ENCODE results near the gene ADGRL2. TPM values are rescaled to one million over a fixed set of nuclear protein-coding genes. Genes with fewer than 3 reads are reported as not detected.

The ADGRL2 gene
- total and polyA plus RNA-seq, 9 of the 15 experiments (the other 6 are each of a cell fraction or from before 2014, with no cell fraction given), result 0.03 to 0.15 (median 0.13) TPM; not detected in 6

DNA sequence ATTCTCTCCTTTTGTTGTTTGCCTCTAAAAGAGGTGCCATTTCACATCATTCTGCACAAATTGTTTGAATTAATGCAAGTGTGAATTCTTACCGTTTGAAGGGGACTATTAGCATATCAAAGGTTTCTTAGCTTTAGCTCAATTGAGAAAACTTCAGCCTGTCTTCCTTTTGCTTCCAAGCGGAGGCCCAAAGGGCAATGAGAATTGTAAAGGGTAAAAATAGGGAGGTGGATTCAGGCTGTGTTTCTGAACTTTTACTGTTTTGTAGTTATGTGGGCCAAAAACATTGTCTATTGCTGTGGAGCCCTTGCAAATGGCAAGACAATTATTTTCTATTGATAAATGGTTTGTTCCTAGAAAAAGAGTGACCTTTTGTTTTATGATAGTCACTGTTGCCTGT lies 3.6 kb downstream of the ADGRL2 start:
- Histone ChIP-seq H2AFZ (ENCODE audit: low read depth, low read length) (no peak overlapping the region), H3K9ac (ENCODE audit: insufficient read depth in 1 of 2, low read depth in 2 of 2, low read length in 2 of 2) (no peak overlapping the region), H3K4me3 (no peak overlapping the region), H3K4me1 (replicated peaks in 1 of 2; ENCODE audit: control insufficient read depth in 2 of 2, insufficient read depth in 2 of 2, low read length in 2 of 2) (no peaks in the 10 kb centered on the region), H3K27me3 (ENCODE audit: control insufficient read depth in 2 of 2, insufficient read depth in 2 of 2, low read length in 2 of 2) (no peaks in the 10 kb centered on the region), H3K36me3 (ENCODE audit: control insufficient read depth, insufficient read depth, low read length) (no peaks in the 10 kb centered on the region), H4K20me1 (replicated peaks; ENCODE audit: control insufficient read depth, insufficient read depth, low read length) (no peaks in the 10 kb centered on the region), H3K9me1 (ENCODE audit: control insufficient read depth, insufficient read depth, low read length) (no peaks in the 10 kb centered on the region), H3K79me2 (ENCODE audit: control insufficient read depth, insufficient read depth, low read length) (no peaks in the 10 kb centered on the region), H3K9me3 (replicated peaks; ENCODE audit: control insufficient read depth, insufficient read depth, low read depth, low read length) (no peaks in the 10 kb centered on the region), H3K4me2 (ENCODE audit: insufficient read depth, low read length) (no peak overlapping the region), H3K27ac (ENCODE audit: extremely low read depth, low read depth, low read length) (no peak overlapping the region)
- ATAC-seq, result no peak
- ChIA-PET POLR2A (no interaction called here), CTCF (ENCODE audit: low intra/inter-chr PET ratio) (no interaction called here)
- FAIRE-seq, result no peak
- in situ Hi-C loops (cut with MboI) (no loop called here), intact Hi-C loops (cut with micrococcal nuclease) (no loop called here)
- no peak for DNase-seq (ENCODE audit: extremely low read depth in 1 of 4, low spot score in 3 of 4)
- no TSS peak for BruUV-seq (replicated peaks)
- TF ChIP-seq FOXM1 (IDR thresholded peaks at IDR 0.05; ENCODE audit: low read depth), result no peak
- no peak for TF ChIP-seq FOXM1 (CRISPR knock-in tag; IDR thresholded peaks at IDR 0.05; ENCODE audit: low read depth)
- no peak for TF ChIP-seq KAT8 (IDR thresholded peaks at IDR 0.05; ENCODE audit: low read depth)
- TF ChIP-seq GABPB1 (CRISPR knock-in tag; IDR thresholded peaks at IDR 0.05), result no peak
- no peak for TF ChIP-seq TCF7 (IDR thresholded peaks at IDR 0.05; ENCODE audit: borderline replicate concordance)
- no peak for TF ChIP-seq ELF1 (tag; IDR thresholded peaks at IDR 0.05)
- TF ChIP-seq, protein P1, sequence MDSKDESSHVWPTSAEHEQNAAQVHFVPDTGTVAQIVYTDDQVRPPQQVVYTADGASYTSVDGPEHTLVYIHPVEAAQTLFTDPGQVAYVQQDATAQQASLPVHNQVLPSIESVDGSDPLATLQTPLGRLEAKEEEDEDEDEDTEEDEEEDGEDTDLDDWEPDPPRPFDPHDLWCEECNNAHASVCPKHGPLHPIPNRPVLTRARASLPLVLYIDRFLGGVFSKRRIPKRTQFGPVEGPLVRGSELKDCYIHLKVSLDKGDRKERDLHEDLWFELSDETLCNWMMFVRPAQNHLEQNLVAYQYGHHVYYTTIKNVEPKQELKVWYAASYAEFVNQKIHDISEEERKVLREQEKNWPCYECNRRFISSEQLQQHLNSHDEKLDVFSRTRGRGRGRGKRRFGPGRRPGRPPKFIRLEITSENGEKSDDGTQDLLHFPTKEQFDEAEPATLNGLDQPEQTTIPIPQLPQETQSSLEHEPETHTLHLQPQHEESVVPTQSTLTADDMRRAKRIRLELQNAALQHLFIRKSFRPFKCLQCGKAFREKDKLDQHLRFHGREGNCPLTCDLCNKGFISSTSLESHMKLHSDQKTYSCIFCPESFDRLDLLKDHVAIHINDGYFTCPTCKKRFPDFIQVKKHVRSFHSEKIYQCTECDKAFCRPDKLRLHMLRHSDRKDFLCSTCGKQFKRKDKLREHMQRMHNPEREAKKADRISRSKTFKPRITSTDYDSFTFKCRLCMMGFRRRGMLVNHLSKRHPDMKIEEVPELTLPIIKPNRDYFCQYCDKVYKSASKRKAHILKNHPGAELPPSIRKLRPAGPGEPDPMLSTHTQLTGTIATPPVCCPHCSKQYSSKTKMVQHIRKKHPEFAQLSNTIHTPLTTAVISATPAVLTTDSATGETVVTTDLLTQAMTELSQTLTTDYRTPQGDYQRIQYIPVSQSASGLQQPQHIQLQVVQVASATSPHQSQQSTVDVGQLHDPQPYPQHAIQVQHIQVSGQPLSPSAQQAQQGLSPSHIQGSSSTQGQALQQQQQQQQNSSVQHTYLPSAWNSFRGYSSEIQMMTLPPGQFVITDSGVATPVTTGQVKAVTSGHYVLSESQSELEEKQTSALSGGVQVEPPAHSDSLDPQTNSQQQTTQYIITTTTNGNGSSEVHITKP (IDR thresholded peaks at IDR 0.05; ENCODE audit: partially characterized antibody), result no peak
- TF ChIP-seq SMARCA4 (IDR thresholded peaks at IDR 0.05), result no peak
- TF ChIP-seq, protein P2, sequence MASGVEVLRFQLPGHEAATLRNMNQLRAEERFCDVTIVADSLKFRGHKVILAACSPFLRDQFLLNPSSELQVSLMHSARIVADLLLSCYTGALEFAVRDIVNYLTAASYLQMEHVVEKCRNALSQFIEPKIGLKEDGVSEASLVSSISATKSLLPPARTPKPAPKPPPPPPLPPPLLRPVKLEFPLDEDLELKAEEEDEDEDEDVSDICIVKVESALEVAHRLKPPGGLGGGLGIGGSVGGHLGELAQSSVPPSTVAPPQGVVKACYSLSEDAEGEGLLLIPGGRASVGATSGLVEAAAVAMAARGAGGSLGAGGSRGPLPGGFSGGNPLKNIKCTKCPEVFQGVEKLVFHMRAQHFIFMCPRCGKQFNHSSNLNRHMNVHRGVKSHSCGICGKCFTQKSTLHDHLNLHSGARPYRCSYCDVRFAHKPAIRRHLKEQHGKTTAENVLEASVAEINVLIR (CRISPR knock-in tag; IDR thresholded peaks at IDR 0.05), result no peak
- no peak for TF ChIP-seq ZNF589 (CRISPR knock-in tag; IDR thresholded peaks at IDR 0.05; ENCODE audit: low read depth)
- TF ChIP-seq ZNF184 (CRISPR knock-in tag; IDR thresholded peaks at IDR 0.05), result no peak
- TF ChIP-seq, protein P3, sequence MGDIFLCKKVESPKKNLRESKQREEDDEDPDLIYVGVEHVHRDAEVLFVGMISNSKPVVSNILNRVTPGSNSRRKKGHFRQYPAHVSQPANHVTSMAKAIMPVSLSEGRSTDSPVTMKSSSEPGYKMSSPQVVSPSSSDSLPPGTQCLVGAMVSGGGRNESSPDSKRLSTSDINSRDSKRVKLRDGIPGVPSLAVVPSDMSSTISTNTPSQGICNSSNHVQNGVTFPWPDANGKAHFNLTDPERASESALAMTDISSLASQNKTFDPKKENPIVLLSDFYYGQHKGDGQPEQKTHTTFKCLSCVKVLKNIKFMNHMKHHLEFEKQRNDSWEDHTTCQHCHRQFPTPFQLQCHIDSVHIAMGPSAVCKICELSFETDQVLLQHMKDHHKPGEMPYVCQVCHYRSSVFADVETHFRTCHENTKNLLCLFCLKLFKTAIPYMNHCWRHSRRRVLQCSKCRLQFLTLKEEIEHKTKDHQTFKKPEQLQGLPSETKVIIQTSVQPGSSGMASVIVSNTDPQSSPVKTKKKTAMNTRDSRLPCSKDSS (IDR thresholded peaks at IDR 0.05; ENCODE audit: low read depth, partially characterized antibody), result no peak
- TF ChIP-seq MED1 (CRISPR knock-in tag; IDR thresholded peaks at IDR 0.05; ENCODE audit: borderline replicate concordance), result no peak
- no peak for TF ChIP-seq KDM5B (IDR thresholded peaks at IDR 0.05; ENCODE audit: insufficient replicate concordance, low read depth, low read length)
- TF ChIP-seq HMG20B (CRISPR knock-in tag; IDR thresholded peaks at IDR 0.05), result no peak
- TF ChIP-seq CCNT2 (IDR thresholded peaks at IDR 0.05; ENCODE audit: borderline replicate concordance, extremely low read depth, insufficient read length, low read depth, low read length), result no peak
- no peak for TF ChIP-seq ZNF444 (CRISPR knock-in tag; IDR thresholded peaks at IDR 0.05)
- TF ChIP-seq ZSCAN32 (CRISPR knock-in tag; IDR thresholded peaks at IDR 0.05), result no peak
- TF ChIP-seq MXI1 (IDR thresholded peaks at IDR 0.05; ENCODE audit: low read depth, low read length), result no peak
- WGBS (ENCODE audit: insufficient coverage, low coverage, missing lambda C conversion rate), result 0% methylated on average over 2 of the region's 2 CpGs
